ENCODE data around the gene FAM184A. TPM values are rescaled to one million over a fixed set of nuclear protein-coding genes. Genes with fewer than 3 reads are reported as not detected.

Gene FAM184A
- total and polyA plus RNA-seq, 7 donors, result 0.60 to 8.7 (median 3.9) TPM

- peak; percentile 90 for DNase-seq
- Histone ChIP-seq H3K9me3 (no peaks in the 10 kb centered on the region), H3K4me3 (peak within 1 kb of the TSS; percentile 71 to 89 (median 78)), H3K4me1 (peaks cover 0 to 21% (median 8%) of the 10 kb centered on the region in 4 donors), H3K27ac (peak within 1 kb of the TSS; percentile 93 to 97 (median 96)), H3K27me3 (no peaks in the 10 kb centered on the region), H3K36me3 (peaks cover 0 to 23% (median 7%) of the 10 kb centered on the region in 4 donors)
- 1% methylated on average over 95 of the region's 95 CpGs for WGBS, 2 donors
- peak in 3 of 4 donors; percentile 64 to 70 (median 65) for TF ChIP-seq POLR2AphosphoS5 (IDR thresholded peaks at IDR 0.05)
- TF ChIP-seq POLR2A (IDR thresholded peaks at IDR 0.05), result peak in 1 of 2 donors; percentile 6
- TF ChIP-seq CTCF (IDR thresholded peaks at IDR 0.05), result no peak
- no peak for TF ChIP-seq EP300 (IDR thresholded peaks at IDR 0.05)
- intact Hi-C loops (cut with DNase I), result loop anchor here (1.0 to 10.0 kb wide), 2 partner anchors 39 to 140 kb away; partner anchors contain the start of gene FAM184A
These were observed 143.8 kb downstream of the FAM184A start, which contains the start of gene MCM9 for GRCh38 chr6:118934461-118935330. MCM9 (minus strand) TSS chr6:118935159; CDS start chr6:118931723, 3,436 bp downstream.

GRCh38 chr6:118933855-118934460 is 144.5 kb downstream of the FAM184A start:
- TF ChIP-seq EP300 (IDR thresholded peaks at IDR 0.05) (no peak), POLR2AphosphoS5 (IDR thresholded peaks at IDR 0.05) (no peak), CTCF (IDR thresholded peaks at IDR 0.05) (no peak), POLR2A (IDR thresholded peaks at IDR 0.05) (no peak)
- no peaks in the 10 kb centered on the region for H3K27me3 ChIP-seq
- DNase-seq, result no peak
- intact Hi-C loops (cut with DNase I), result loop anchor here (10.0 kb wide), 1 partner anchor 141 kb away; the partner anchor contains the start of gene FAM184A
- peak overlapping the region; percentile 93 to 97 (median 96) for H3K27ac ChIP-seq
- peak overlapping the region; percentile 71 to 89 (median 78) for H3K4me3 ChIP-seq
- peaks cover 0 to 21% (median 8%) of the 10 kb centered on the region in 4 donors for H3K4me1 ChIP-seq
- WGBS, 2 donors, result 5 to 22% methylated on average over 8 of the region's 8 CpGs
- H3K36me3 ChIP-seq, result peaks cover 3 to 31% (median 10%) of the 10 kb centered on the region in 4 donors
- H3K9me3 ChIP-seq, result no peaks in the 10 kb centered on the region

- H3K27ac ChIP-seq, result no peak overlapping the region
- TF ChIP-seq POLR2AphosphoS5 (IDR thresholded peaks at IDR 0.05), result no peak
- no peak for TF ChIP-seq POLR2A (IDR thresholded peaks at IDR 0.05)
- no peak for TF ChIP-seq EP300 (IDR thresholded peaks at IDR 0.05)
- TF ChIP-seq CTCF (IDR thresholded peaks at IDR 0.05), result no peak
- WGBS, 2 donors, result 41 to 54% methylated on average over 2 of the region's 2 CpGs
- no peak for DNase-seq
- H3K36me3 ChIP-seq, result peaks cover 6 to 46% (median 17%) of the 10 kb centered on the region in 4 donors
- no peak overlapping the region for H3K4me3 ChIP-seq
- peaks cover 0 to 21% (median 8%) of the 10 kb centered on the region in 4 donors for H3K4me1 ChIP-seq
- intact Hi-C loops (cut with DNase I), result loop anchor here (10.0 kb wide), 1 partner anchor 142 kb away; the partner anchor contains the start of gene FAM184A
- no peaks in the 10 kb centered on the region for H3K9me3 ChIP-seq
- no peaks in the 10 kb centered on the region for H3K27me3 ChIP-seq
These were observed 146.0 kb downstream of the FAM184A start for GRCh38 chr6:118932421-118932820.

- no peak for TF ChIP-seq CTCF (IDR thresholded peaks at IDR 0.05)
- TF ChIP-seq POLR2A (IDR thresholded peaks at IDR 0.05), result no peak
- TF ChIP-seq EP300 (IDR thresholded peaks at IDR 0.05), result no peak
- no peak for TF ChIP-seq POLR2AphosphoS5 (IDR thresholded peaks at IDR 0.05)
- no peaks in the 10 kb centered on the region for H3K27me3 ChIP-seq
- no peaks in the 10 kb centered on the region for H3K9me3 ChIP-seq
- intact Hi-C loops (cut with DNase I), result loop anchor here (10.0 kb wide), 1 partner anchor 143 kb away; the partner anchor contains the start of gene FAM184A
- H3K4me3 ChIP-seq, result no peak overlapping the region
- no peak overlapping the region for H3K27ac ChIP-seq
- 94 to 96% methylated on average over 5 of the region's 5 CpGs for WGBS, 2 donors
- H3K4me1 ChIP-seq, result peaks cover 0 to 21% (median 8%) of the 10 kb centered on the region in 4 donors
- peaks cover 6 to 52% (median 18%) of the 10 kb centered on the region in 4 donors for H3K36me3 ChIP-seq
- no peak for DNase-seq
These were observed 147.0 kb downstream of the FAM184A start for GRCh38 chr6:118931436-118931835.
